ENCODE measurements around the gene RALGDS. TPM values are rescaled to one million over a fixed set of nuclear protein-coding genes. Genes with fewer than 3 reads are reported as not detected.

Gene RALGDS
- total RNA-seq, 2 experiments from 2014 or later: 23.8 to 28.2 TPM

- TF ChIP-seq CTCF (conservative IDR thresholded peaks at IDR 0.05; ENCODE audit: low read length) (no peak), EZH2phosphoT487 (IDR thresholded peaks at IDR 0.05; ENCODE audit: borderline replicate concordance, low read depth, low read length) (no peak)
- H4K20me1 ChIP-seq (ENCODE audit: insufficient read depth, low read length): no peaks in the 10 kb centered on the region
- no peak overlapping the region for H3K27ac ChIP-seq (ENCODE audit: low read depth, low read length, poor library complexity, severe bottlenecking)
- H3K9me3 ChIP-seq (ENCODE audit: low read length): no peaks in the 10 kb centered on the region
- intact Hi-C loops (cut with micrococcal nuclease; ENCODE audit: unreplicated experiment): no loop called here
- ChIA-PET POLR2A (no interaction called here), CTCF (ENCODE audit: unreplicated experiment) (no interaction called here)
- no TSS peak for BruUV-seq (replicated peaks)
- H3K4me1 ChIP-seq (ENCODE audit: insufficient read depth, low read length, poor library complexity, severe bottlenecking): peaks cover 28% of the 10 kb centered on the region
- H3K9me2 ChIP-seq (ENCODE audit: insufficient read depth, low read length): no peaks in the 10 kb centered on the region
- H3K4me3 ChIP-seq (ENCODE audit: low read depth, low read length, poor library complexity, severe bottlenecking): no peak overlapping the region
- H3K36me3 ChIP-seq (ENCODE audit: insufficient read depth, low read length): no peaks in the 10 kb centered on the region
- no peak overlapping the region for H3K4me2 ChIP-seq (ENCODE audit: low read length)
- DNase-seq (ENCODE audit: low spot score): no peak
- H3K79me2 ChIP-seq (ENCODE audit: insufficient read depth, low read depth, low read length): no peaks in the 10 kb centered on the region
- H2AFZ ChIP-seq (ENCODE audit: low read length): no peak overlapping the region
These were observed 46.2 kb upstream of the RALGDS start for GRCh38 chr9:133167096-133167730.

GRCh38 chr9:133166392-133166791 lies 45.4 kb upstream of the RALGDS start:
- no peak for DNase-seq (ENCODE audit: low spot score)
- Histone ChIP-seq H3K27ac (ENCODE audit: low read depth, low read length, poor library complexity, severe bottlenecking) (no peak overlapping the region), H3K4me1 (ENCODE audit: insufficient read depth, low read length, poor library complexity, severe bottlenecking) (peaks cover 20% of the 10 kb centered on the region), H3K9me2 (ENCODE audit: insufficient read depth, low read length) (no peaks in the 10 kb centered on the region), H3K36me3 (ENCODE audit: insufficient read depth, low read length) (no peaks in the 10 kb centered on the region), H4K20me1 (ENCODE audit: insufficient read depth, low read length) (no peaks in the 10 kb centered on the region), H2AFZ (ENCODE audit: low read length) (no peak overlapping the region), H3K9me3 (ENCODE audit: low read length) (no peaks in the 10 kb centered on the region), H3K4me2 (ENCODE audit: low read length) (no peak overlapping the region), H3K79me2 (ENCODE audit: insufficient read depth, low read depth, low read length) (no peaks in the 10 kb centered on the region), H3K4me3 (ENCODE audit: low read depth, low read length, poor library complexity, severe bottlenecking) (no peak overlapping the region)
- BruUV-seq (replicated peaks): no TSS peak
- TF ChIP-seq CTCF (conservative IDR thresholded peaks at IDR 0.05; ENCODE audit: low read length) (no peak), EZH2phosphoT487 (IDR thresholded peaks at IDR 0.05; ENCODE audit: borderline replicate concordance, low read depth, low read length) (no peak)
- CTCF ChIA-PET (ENCODE audit: unreplicated experiment): interaction anchor here (0.6 kb wide), 1 partner anchor 427 kb away, joined by 5 read pairs; no protein-coding TSS in a partner anchor
- intact Hi-C loops (cut with micrococcal nuclease; ENCODE audit: unreplicated experiment): no loop called here
- POLR2A ChIA-PET: no interaction called here

GRCh38 chr9:133165452-133165730 lies 44.4 kb upstream of the RALGDS start:
- no peaks in the 10 kb centered on the region for H3K9me2 ChIP-seq (ENCODE audit: insufficient read depth, low read length)
- ChIA-PET CTCF (ENCODE audit: unreplicated experiment) (no interaction called here), POLR2A (no interaction called here)
- no peak for DNase-seq (ENCODE audit: low spot score)
- H3K4me2 ChIP-seq (ENCODE audit: low read length): no peak overlapping the region
- no peaks in the 10 kb centered on the region for H3K79me2 ChIP-seq (ENCODE audit: insufficient read depth, low read depth, low read length)
- BruUV-seq (replicated peaks): no TSS peak
- H3K4me3 ChIP-seq (ENCODE audit: low read depth, low read length, poor library complexity, severe bottlenecking): no peak overlapping the region
- no peak overlapping the region for H2AFZ ChIP-seq (ENCODE audit: low read length)
- no peaks in the 10 kb centered on the region for H4K20me1 ChIP-seq (ENCODE audit: insufficient read depth, low read length)
- no peak for TF ChIP-seq CTCF (conservative IDR thresholded peaks at IDR 0.05; ENCODE audit: low read length)
- TF ChIP-seq EZH2phosphoT487 (IDR thresholded peaks at IDR 0.05; ENCODE audit: borderline replicate concordance, low read depth, low read length): no peak
- intact Hi-C loops (cut with micrococcal nuclease; ENCODE audit: unreplicated experiment): no loop called here
- H3K27ac ChIP-seq (ENCODE audit: low read depth, low read length, poor library complexity, severe bottlenecking): no peak overlapping the region
- H3K4me1 ChIP-seq (ENCODE audit: insufficient read depth, low read length, poor library complexity, severe bottlenecking): peaks cover 10% of the 10 kb centered on the region
- no peaks in the 10 kb centered on the region for H3K36me3 ChIP-seq (ENCODE audit: insufficient read depth, low read length)
- no peaks in the 10 kb centered on the region for H3K9me3 ChIP-seq (ENCODE audit: low read length)

Measured in OCI-LY7 (cell line).